BE2C (cell line): Measurements from ENCODE around the gene ALK.

Source experiments
- DNase-seq: peaks from one replicate; pipeline ENCODE4 v3.0.0-alpha.2; 2020
- H3K27me3 ChIP-seq: fragments of 250-450 bp; sonication (Bioruptor Pico); 2 replicates; pipeline ENCODE4 v1.5.1; 2020; ENCODE audit warnings: mild to moderate bottlenecking
- H3K36me3 ChIP-seq: fragments of 250-450 bp; sonication (Bioruptor Pico); 2 replicates; pipeline ENCODE4 v1.5.1; 2020; ENCODE audit warnings: mild to moderate bottlenecking
- H3K4me1 ChIP-seq: fragments of 250-450 bp; sonication (Bioruptor Pico); 2 replicates; pipeline ENCODE4 v1.5.1; 2020
- H3K4me3 ChIP-seq: 2 replicates; pipeline ENCODE4 v1.5.1; 2011; ENCODE audit warnings: low read depth, low read length
- H3K9me3 ChIP-seq: fragments of 250-450 bp; sonication (Bioruptor Pico); 2 replicates; pipeline ENCODE4 v1.5.1; 2020
- CTCF ChIP-seq: IDR thresholded peaks from 2 replicates; pipeline ENCODE4 v1.5.1; 2012; ENCODE audit warnings: mild to moderate bottlenecking, low read depth, low read length

ALK gene

GRCh38 chr2:29706171-29706720, 215.1 kb downstream of the ALK start:
- Histone ChIP-seq H3K36me3 (no peaks in the 10 kb centered on the region), H3K27me3 (no peaks in the 10 kb centered on the region), H3K4me3 (no peak overlapping the region), H3K4me1 (peaks cover 18% of the 10 kb centered on the region), H3K9me3 (no peaks in the 10 kb centered on the region)
- TF ChIP-seq CTCF = no peak
- DNase-seq = no peak

DNA sequence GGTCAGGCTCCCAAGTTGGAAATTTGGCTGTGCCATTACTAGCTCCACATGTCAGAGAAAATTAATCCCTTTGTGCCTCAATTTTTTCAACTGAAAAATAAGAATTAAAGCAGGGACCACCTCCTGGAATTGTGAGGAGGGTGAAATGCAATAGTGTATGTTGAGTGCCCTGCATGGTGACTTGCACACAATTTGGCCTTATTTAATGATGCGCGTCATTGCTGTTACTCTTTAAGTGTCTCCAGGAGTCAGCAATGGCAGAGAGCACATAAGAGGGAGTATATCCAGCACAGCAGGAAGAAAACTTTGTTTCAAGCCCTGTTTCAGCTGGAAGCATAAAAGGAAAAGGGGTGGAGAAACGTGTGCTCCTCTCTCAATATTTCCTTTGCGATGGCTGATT, 215.8 kb downstream of the ALK start:
- Histone ChIP-seq H3K4me3 (no peak overlapping the region), H3K27me3 (no peaks in the 10 kb centered on the region), H3K36me3 (no peaks in the 10 kb centered on the region), H3K4me1 (peaks cover 18% of the 10 kb centered on the region), H3K9me3 (no peaks in the 10 kb centered on the region)
- TF ChIP-seq CTCF = no peak
- DNase-seq = no peak

DNA sequence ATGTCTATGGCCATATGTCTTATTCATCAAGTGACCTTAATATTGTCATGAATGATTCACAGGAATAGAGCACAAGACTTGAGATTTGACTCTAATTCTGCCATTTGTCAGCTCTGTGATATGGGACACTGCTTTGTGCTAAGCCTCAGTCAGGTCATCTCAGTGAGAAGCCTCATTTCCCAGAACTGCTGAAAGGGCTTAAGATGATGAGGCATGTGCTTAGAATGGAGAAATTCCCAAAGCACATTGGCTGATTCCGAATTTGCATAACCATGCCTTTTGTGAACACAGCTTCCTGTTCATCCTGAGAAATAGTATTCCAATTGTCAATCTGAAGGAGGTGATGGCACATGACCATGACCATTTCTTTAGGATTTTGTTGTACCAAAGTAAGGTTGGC, 218.1 kb downstream of the ALK start:
- Histone ChIP-seq H3K9me3 (no peaks in the 10 kb centered on the region), H3K4me1 (peaks cover 18% of the 10 kb centered on the region), H3K27me3 (no peaks in the 10 kb centered on the region), H3K4me3 (no peak overlapping the region), H3K36me3 (no peaks in the 10 kb centered on the region)
- TF ChIP-seq CTCF = no peak
- no peak for DNase-seq

- no peak for TF ChIP-seq CTCF
- DNase-seq = no peak
- Histone ChIP-seq H3K27me3 (no peaks in the 10 kb centered on the region), H3K4me3 (no peak overlapping the region), H3K9me3 (no peaks in the 10 kb centered on the region), H3K36me3 (no peaks in the 10 kb centered on the region), H3K4me1 (peaks cover 18% of the 10 kb centered on the region)
Measured at GRCh38 chr2:29702276-29702675, 219.1 kb downstream of the ALK start.

GRCh38 chr2:29700560-29700959, 220.8 kb downstream of the ALK start:
- TF ChIP-seq CTCF = no peak
- H3K9me3 ChIP-seq = no peaks in the 10 kb centered on the region
- H3K4me3 ChIP-seq = no peak overlapping the region
- DNase-seq = no peak
- peaks cover 13% of the 10 kb centered on the region; the same call in 1 of the 2 replicates for H3K4me1 ChIP-seq
- no peaks in the 10 kb centered on the region for H3K36me3 ChIP-seq
- no peaks in the 10 kb centered on the region for H3K27me3 ChIP-seq

DNA sequence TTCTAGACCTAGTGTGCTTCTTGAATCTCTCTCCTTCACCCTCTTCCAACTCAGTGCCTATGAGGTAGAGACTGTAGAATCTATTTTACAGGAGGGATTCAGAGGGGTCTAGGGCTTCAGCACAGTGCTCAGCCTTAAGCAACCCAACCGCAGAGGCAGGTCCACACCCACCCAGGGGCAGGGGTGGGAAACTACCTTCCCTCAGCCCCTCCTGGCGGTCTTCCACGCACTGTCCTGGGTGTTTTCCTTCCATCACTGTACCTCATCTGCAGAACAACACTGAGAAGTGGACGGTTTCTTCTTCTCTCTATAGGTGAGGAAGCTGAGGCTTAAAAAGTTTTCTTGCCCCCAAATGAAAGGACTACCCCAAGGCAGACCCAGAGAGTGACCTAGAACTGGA, 222.3 kb downstream of the ALK start:
- peaks cover 13% of the 10 kb centered on the region; the same call in 1 of the 2 replicates for H3K4me1 ChIP-seq
- no peaks in the 10 kb centered on the region for H3K36me3 ChIP-seq
- H3K4me3 ChIP-seq = no peak overlapping the region
- no peak for DNase-seq
- H3K27me3 ChIP-seq = no peaks in the 10 kb centered on the region
- no peaks in the 10 kb centered on the region for H3K9me3 ChIP-seq
- no peak for TF ChIP-seq CTCF
